Mesodermal cell (in vitro differentiated cells): ENCODE data around the gene GCH1.

ENCODE experiments used
- H3K27ac ChIP-seq: 2 replicates; pipeline ENCODE4 v1.7.0; 2013; ENCODE audit warnings: mild to moderate bottlenecking, low read depth, low read length, moderate library complexity; ENCODE audit not compliant: severe bottlenecking
- H3K36me3 ChIP-seq: 2 replicates; pipeline ENCODE4 v1.7.1; 2013; ENCODE audit warnings: mild to moderate bottlenecking, low read length, moderate library complexity; ENCODE audit not compliant: control insufficient read depth, insufficient read depth
- H3K4me1 ChIP-seq: one replicate; pipeline ENCODE4 v1.7.1; 2013; ENCODE audit warnings: mild to moderate bottlenecking, low read length; ENCODE audit not compliant: insufficient read depth, control insufficient read depth, poor library complexity, severe bottlenecking
- H3K4me3 ChIP-seq: 2 replicates; pipeline ENCODE4 v1.7.0; 2013; ENCODE audit warnings: low read length, control low read depth, mild to moderate bottlenecking; ENCODE audit not compliant: insufficient read depth, poor library complexity, severe bottlenecking; ENCODE audit errors: extremely low read depth
- H3K9me3 ChIP-seq: 2 replicates; pipeline ENCODE4 v1.7.1; 2013; ENCODE audit warnings: mild to moderate bottlenecking, low read length, moderate library complexity; ENCODE audit not compliant: control insufficient read depth
- WGBS, 2 experiments: methylation state at CpG; one replicate each; pipeline ENCODE4 v1.1.5; 2013; ENCODE audit warnings: missing lambda C conversion rate in 2 of 2; ENCODE audit not compliant: insufficient coverage in 2 of 2; 5-methylcytosine and 5-hydroxymethylcytosine counted together

Gene GCH1

GRCh38 chr14:54840336-54840735 is 62.3 kb downstream of the GCH1 start:
- H3K27ac ChIP-seq: no peak overlapping the region
- no peaks in the 10 kb centered on the region for H3K9me3 ChIP-seq
- H3K36me3 ChIP-seq: no peaks in the 10 kb centered on the region
- WGBS, 2 experiments: 60% methylated on average over 1 of the region's 3 CpGs; no CpG with 5 or more reads in 1 of the 2 experiments
- H3K4me1 ChIP-seq: no peaks in the 10 kb centered on the region
- no peak overlapping the region for H3K4me3 ChIP-seq

- Histone ChIP-seq H3K9me3 (no peaks in the 10 kb centered on the region), H3K36me3 (no peaks in the 10 kb centered on the region), H3K27ac (no peak overlapping the region), H3K4me1 (no peaks in the 10 kb centered on the region), H3K4me3 (no peak overlapping the region)
- 92% methylated on average over 2 of the region's 3 CpGs; no CpG with 5 or more reads in 1 of the 2 experiments for WGBS, 2 experiments
Measured at GRCh38 chr14:54839701-54840119, 62.9 kb downstream of the GCH1 start.

- H3K9me3 ChIP-seq: no peaks in the 10 kb centered on the region
- WGBS, 2 experiments: 93 to 95% methylated on average over 7 to 8 of the region's 10 CpGs
- no peak overlapping the region for H3K27ac ChIP-seq
- H3K4me3 ChIP-seq: no peak overlapping the region
- H3K36me3 ChIP-seq: no peaks in the 10 kb centered on the region
- H3K4me1 ChIP-seq: no peaks in the 10 kb centered on the region
Measured at GRCh38 chr14:54838931-54839512, 63.6 kb downstream of the GCH1 start.

- no peak overlapping the region for H3K4me3 ChIP-seq
- no peaks in the 10 kb centered on the region for H3K4me1 ChIP-seq
- WGBS, 2 experiments: 100% methylated on average over 1 of the region's 2 CpGs
- no peaks in the 10 kb centered on the region for H3K9me3 ChIP-seq
- H3K27ac ChIP-seq: no peak overlapping the region
- no peaks in the 10 kb centered on the region for H3K36me3 ChIP-seq
Measured at GRCh38 chr14:54837508-54838149, 65.0 kb downstream of the GCH1 start.

- no peak overlapping the region for H3K27ac ChIP-seq
- no peaks in the 10 kb centered on the region for H3K36me3 ChIP-seq
- H3K4me1 ChIP-seq: no peaks in the 10 kb centered on the region
- no peaks in the 10 kb centered on the region for H3K9me3 ChIP-seq
- 67 to 100% methylated on average over 1 to 2 of the region's 2 CpGs for WGBS, 2 experiments
- no peak overlapping the region for H3K4me3 ChIP-seq
Measured at GRCh38 chr14:54836231-54836630, 66.4 kb downstream of the GCH1 start.

GRCh38 chr14:54834727-54835126 is 67.9 kb downstream of the GCH1 start:
- WGBS, 2 experiments: 85 to 100% methylated on average over 3 of the region's 6 CpGs

GRCh38 chr14:54834081-54834480 is 68.5 kb downstream of the GCH1 start:
- Histone ChIP-seq H3K4me1 (no peaks in the 10 kb centered on the region), H3K36me3 (no peaks in the 10 kb centered on the region), H3K9me3 (no peaks in the 10 kb centered on the region), H3K4me3 (no peak overlapping the region), H3K27ac (no peak overlapping the region)

More at GRCh38 chr14:54834727-54835126, 67.9 kb downstream of the GCH1 start:
- H3K27ac ChIP-seq: no peak overlapping the region
- no peaks in the 10 kb centered on the region for H3K36me3 ChIP-seq
- H3K4me1 ChIP-seq: no peaks in the 10 kb centered on the region
- no peaks in the 10 kb centered on the region for H3K9me3 ChIP-seq
- no peak overlapping the region for H3K4me3 ChIP-seq

- Histone ChIP-seq H3K4me3 (no peak overlapping the region), H3K36me3 (no peaks in the 10 kb centered on the region), H3K27ac (no peak overlapping the region), H3K9me3 (peaks cover 7% of the 10 kb centered on the region), H3K4me1 (no peaks in the 10 kb centered on the region)
- 96 to 100% methylated on average over 2 to 4 of the region's 4 CpGs for WGBS, 2 experiments
Measured at GRCh38 chr14:54830650-54831049, 72.0 kb downstream of the GCH1 start.

- no peaks in the 10 kb centered on the region for H3K36me3 ChIP-seq
- H3K9me3 ChIP-seq: peaks cover 12% of the 10 kb centered on the region
- 80 to 90% methylated on average over 1 to 3 of the region's 8 CpGs for WGBS, 2 experiments
- no peaks in the 10 kb centered on the region for H3K4me1 ChIP-seq
- no peak overlapping the region for H3K4me3 ChIP-seq
- no peak overlapping the region for H3K27ac ChIP-seq
Measured at GRCh38 chr14:54829486-54830224, 73.0 kb downstream of the GCH1 start.

GRCh38 chr14:54828037-54828436 is 74.6 kb downstream of the GCH1 start:
- Histone ChIP-seq H3K9me3 (peaks cover 18% of the 10 kb centered on the region), H3K27ac (no peak overlapping the region), H3K4me3 (no peak overlapping the region), H3K4me1 (no peaks in the 10 kb centered on the region), H3K36me3 (no peaks in the 10 kb centered on the region)
- no CpG with 5 or more reads among the region's 1 CpG for WGBS, 2 experiments
